T-cell (primary cell): Measurements from ENCODE around the gene ZNF681. TPM values are rescaled to one million over a fixed set of nuclear protein-coding genes. Genes with fewer than 3 reads are reported as not detected.

Experiments
- ATAC-seq, 4 experiments: fragments of 200-7000 bp in 3 of 4; fragments of 150-1000 bp in 1 of 4; cut with Tn5 transposase; replicated peaks in 1 of 4; 1 replicate in 3 of 4; 2 replicates in 1 of 4; pipeline ENCODE4 v1.10.0; 2021; ENCODE audit warnings: moderate library complexity in 3 of 4, mild to moderate bottlenecking in 2 of 4, moderate number of reproducible peaks in 1 of 4
- CTCF ChIA-PET, 2 donors: fragments of 300-600 bp; sonication (Branson Sonifier 250); formaldehyde crosslinking; loops; one replicate each; lab custom pipeline; 2022; ENCODE audit warnings: antibody characterized with exemption in 2 of 2; lab: Charles Lee
- POLR2A ChIA-PET, 2 donors: fragments of 300-600 bp; sonication (Branson Sonifier 250); formaldehyde crosslinking; loops; one replicate each; lab custom pipeline; 2022; ENCODE audit warnings: antibody characterized with exemption in 2 of 2; lab: Charles Lee
- DNase-seq, 35 experiments: peaks; one replicate each; pipeline versions ENCODE4 v3.0.0 to v3.0.0-alpha.2; 2013 to 2023
- H3K27ac ChIP-seq: one replicate; pipeline ENCODE4 v1.5.1; 2013; ENCODE audit warnings: low read length
- H3K27me3 ChIP-seq, 2 experiments: replicated peaks in 1 of 2; 1 replicate in 1 of 2; 2 replicates in 1 of 2; pipeline versions ENCODE4 v1.6.1 to v1.7.0; 2013; ENCODE audit warnings: low read length in 1 of 2, mixed read lengths in 1 of 2; ENCODE audit not compliant: control insufficient read depth in 2 of 2, insufficient read depth in 2 of 2; ENCODE audit errors: extremely low read depth in 1 of 2
- H3K36me3 ChIP-seq, 2 donors: 1 replicate in 1 of 2; 2 replicates in 1 of 2; pipeline versions ENCODE4 v1.6.1 to v1.7.0; 2013; ENCODE audit warnings: low read length in 1 of 2; ENCODE audit not compliant: control insufficient read depth in 2 of 2, insufficient read depth in 1 of 2; ENCODE audit errors: extremely low read depth in 1 of 2
- H3K4me1 ChIP-seq, 2 experiments: 1 replicate in 1 of 2; 2 replicates in 1 of 2; pipeline versions ENCODE4 v1.6.1 to v1.7.0; 2013; ENCODE audit warnings: low read length in 2 of 2, mixed read lengths in 1 of 2; ENCODE audit not compliant: insufficient read depth in 2 of 2, control insufficient read depth in 1 of 2; ENCODE audit errors: extremely low read depth in 1 of 2
- H3K4me3 ChIP-seq, 2 donors: 1 replicate in 1 of 2; 2 replicates in 1 of 2; pipeline versions ENCODE4 v1.5.1 to v1.7.0; 2013; ENCODE audit warnings: mild to moderate bottlenecking in 2 of 2, low read length in 1 of 2, moderate library complexity in 1 of 2; ENCODE audit not compliant: control insufficient read depth in 1 of 2; ENCODE audit errors: extremely low read depth in 1 of 2
- H3K9me3 ChIP-seq: 2 replicates; pipeline ENCODE4 v1.7.0; 2013
- H3K27ac Mint-ChIP-seq, 2 donors: one replicate each; pipeline ENCODE4 v1.8.0; 2020 to 2021; ENCODE audit warnings: mild to moderate bottlenecking in 2 of 2, mixed read lengths in 2 of 2
- H3K27me3 Mint-ChIP-seq, 2 donors: one replicate each; pipeline ENCODE4 v1.8.0; 2021 to 2022; ENCODE audit warnings: mixed read lengths in 2 of 2
- H3K36me3 Mint-ChIP-seq: one replicate; pipeline ENCODE4 v1.8.0; 2021; ENCODE audit warnings: mixed read lengths
- H3K4me1 Mint-ChIP-seq, 3 donors: one replicate each; pipeline ENCODE4 v1.8.0; 2020 to 2022; ENCODE audit warnings: mixed read lengths in 3 of 3, mild to moderate bottlenecking in 1 of 3
- H3K4me3 Mint-ChIP-seq, 3 donors: one replicate each; pipeline ENCODE4 v1.8.0; 2020 to 2022; ENCODE audit warnings: mild to moderate bottlenecking in 3 of 3, mixed read lengths in 3 of 3, moderate library complexity in 3 of 3
- H3K9me3 Mint-ChIP-seq, 3 donors: one replicate each; pipeline ENCODE4 v1.8.0; 2020 to 2022; ENCODE audit warnings: mixed read lengths in 3 of 3
- WGBS: methylation state at CpG from one replicate; pipeline ENCODE4 v1.1.5; 2013; ENCODE audit warnings: missing lambda C conversion rate; ENCODE audit not compliant: insufficient coverage; 5-methylcytosine and 5-hydroxymethylcytosine counted together
- total RNA-seq, 35 experiments: library from RNA in 6 of 35; stranded (reverse) in 6 of 35; fragments of 120-200 nt in 1 of 35; gene quantifications; one replicate each; pipeline versions ENCODE4 v1.2.1 to v1.2.4 and lab custom pipeline; 2013 to 2026

The ZNF681 gene
- total RNA-seq, 5 donors from 2014 or later (not counting 1 experiment from before 2014, with no cell fraction given): 2.4 to 6.7 (median 5.5) TPM

GRCh38 chr19:23800271-23800670 is 41.6 kb upstream of the ZNF681 start:
- Histone ChIP-seq H3K4me1 (peaks cover 16 to 21% of the 10 kb centered on the region in 2 experiments), H3K36me3 (no peaks in the 10 kb centered on the region), H3K4me3 (no peak overlapping the region), H3K27ac (peak overlapping the region; percentile 74), H3K27me3 (no peaks in the 10 kb centered on the region), H3K9me3 (no peaks in the 10 kb centered on the region)
- Mint-ChIP-seq H3K27ac (peak overlapping the region; percentile 84 to 88), H3K27me3 (no peaks in the 10 kb centered on the region), H3K4me3 (peak overlapping the region in 2 of 3 donors; percentile 72 to 73), H3K4me1 (peaks cover 31 to 40% (median 39%) of the 10 kb centered on the region in 3 donors), H3K9me3 (peaks cover 0 to 15% (median 11%) of the 10 kb centered on the region in 3 donors), H3K36me3 (peaks cover 9% of the 10 kb centered on the region)
- DNase-seq (peak in 3 of 35 experiments; percentile 2 to 41 (median 5)), ATAC-seq (peak in 1 of 4 experiments; percentile 39)
- CTCF ChIA-PET: interaction anchor here in 1 of 2 donors (0.7 to 1.7 kb wide), 2 partner anchors 19 to 42 kb away, joined by 4 to 5 read pairs; partner anchors contain the start of gene ZNF681
- WGBS: no CpG with 5 or more reads among the region's 3 CpGs
- POLR2A ChIA-PET: interaction anchor here (0.6 to 1.3 kb wide), 3 partner anchors 15 to 41 kb away, joined by 3 to 6 read pairs (median 4); partner anchors contain the start of gene ZNF681 (in 1 of the 2)

GRCh38 chr19:23799321-23799720 is 40.6 kb upstream of the ZNF681 start:
- Histone ChIP-seq H3K27ac (peak overlapping the region; percentile 74), H3K27me3 (no peaks in the 10 kb centered on the region), H3K36me3 (no peaks in the 10 kb centered on the region), H3K4me3 (peak overlapping the region; percentile 14 to 17), H3K9me3 (no peaks in the 10 kb centered on the region), H3K4me1 (peaks cover 16 to 21% of the 10 kb centered on the region in 2 experiments)
- POLR2A ChIA-PET: interaction anchor here (0.6 to 1.3 kb wide), 5 partner anchors 40 to 1965 kb away, joined by 3 to 6 read pairs (median 5); partner anchors contain the start of gene ZNF681 (in 1 of the 2)
- Mint-ChIP-seq H3K36me3 (peaks cover 10% of the 10 kb centered on the region), H3K27me3 (no peaks in the 10 kb centered on the region), H3K4me3 (peak overlapping the region; percentile 72 to 73 (median 73)), H3K4me1 (peaks cover 35 to 44% (median 40%) of the 10 kb centered on the region in 3 donors), H3K27ac (peak overlapping the region; percentile 84 to 91), H3K9me3 (peaks cover 0 to 20% (median 13%) of the 10 kb centered on the region in 3 donors)
- 0% methylated on average over 1 of the region's 5 CpGs for WGBS
- ATAC-seq: peak; percentile 91 to 98 (median 98)
- CTCF ChIA-PET: interaction anchor here in 1 of 2 donors (0.9 kb wide), 1 partner anchor 15 kb away, joined by 3 read pairs; no protein-coding TSS in a partner anchor
- DNase-seq: peak in 34 of 35 experiments; percentile 9 to 68 (median 30)

DNA sequence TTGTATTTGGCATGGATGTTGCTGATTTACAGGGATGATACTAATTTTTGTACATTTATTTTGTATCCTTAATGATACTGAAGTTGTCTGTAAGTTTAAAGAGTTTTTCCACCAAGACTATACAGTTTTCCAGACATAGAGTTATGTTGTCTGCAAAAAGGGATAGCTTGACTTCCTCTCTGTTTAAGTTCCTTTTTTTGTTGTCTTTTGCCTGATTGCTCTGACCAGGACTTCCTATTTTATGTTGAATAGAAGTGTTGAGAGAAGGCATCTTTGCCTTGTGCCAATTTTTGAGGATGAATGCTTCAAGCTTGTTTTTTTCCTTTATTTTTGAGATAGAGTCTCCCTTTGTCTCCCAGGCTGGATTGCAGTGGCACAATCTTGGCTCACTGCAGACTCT is 36.8 kb upstream of the ZNF681 start:
- Mint-ChIP-seq H3K4me1 (peaks cover 17 to 28% (median 21%) of the 10 kb centered on the region in 3 donors), H3K36me3 (peaks cover 14% of the 10 kb centered on the region), H3K27me3 (no peaks in the 10 kb centered on the region), H3K9me3 (peaks cover 0 to 20% (median 13%) of the 10 kb centered on the region in 3 donors), H3K4me3 (no peak overlapping the region), H3K27ac (no peak overlapping the region)
- Histone ChIP-seq H3K36me3 (no peaks in the 10 kb centered on the region), H3K9me3 (no peaks in the 10 kb centered on the region), H3K27ac (no peak overlapping the region), H3K27me3 (no peaks in the 10 kb centered on the region), H3K4me3 (no peak overlapping the region), H3K4me1 (peaks cover 6 to 9% of the 10 kb centered on the region in 2 experiments)
- ChIA-PET CTCF (no interaction called here), POLR2A (no interaction called here)
- DNase-seq: no peak
- ATAC-seq: no peak

GRCh38 chr19:23792784-23793183 is 34.1 kb upstream of the ZNF681 start:
- H3K36me3 ChIP-seq: no peaks in the 10 kb centered on the region
- no peaks in the 10 kb centered on the region for H3K9me3 ChIP-seq
- 100% methylated on average over 2 of the region's 5 CpGs for WGBS
- DNase-seq (no peak), ATAC-seq (no peak)
- POLR2A ChIA-PET: no interaction called here
- no peak overlapping the region for H3K4me3 Mint-ChIP-seq
- H3K9me3 Mint-ChIP-seq: peaks cover 0 to 20% (median 13%) of the 10 kb centered on the region in 3 donors
- peak overlapping the region; percentile 39 to 52 for H3K27ac Mint-ChIP-seq
- CTCF ChIA-PET: interaction anchor here in 1 of 2 donors (0.7 kb wide), 1 partner anchor 16 kb away, joined by 3 read pairs; no protein-coding TSS in a partner anchor
- no peaks in the 10 kb centered on the region for H3K27me3 Mint-ChIP-seq
- H3K4me3 ChIP-seq: no peak overlapping the region
- H3K36me3 Mint-ChIP-seq: peaks cover 20% of the 10 kb centered on the region
- peaks cover 0 to 2% of the 10 kb centered on the region in 2 experiments for H3K4me1 ChIP-seq
- H3K27ac ChIP-seq: no peak overlapping the region
- no peaks in the 10 kb centered on the region for H3K27me3 ChIP-seq
- H3K4me1 Mint-ChIP-seq: peaks cover 6 to 12% (median 6%) of the 10 kb centered on the region in 3 donors

DNA sequence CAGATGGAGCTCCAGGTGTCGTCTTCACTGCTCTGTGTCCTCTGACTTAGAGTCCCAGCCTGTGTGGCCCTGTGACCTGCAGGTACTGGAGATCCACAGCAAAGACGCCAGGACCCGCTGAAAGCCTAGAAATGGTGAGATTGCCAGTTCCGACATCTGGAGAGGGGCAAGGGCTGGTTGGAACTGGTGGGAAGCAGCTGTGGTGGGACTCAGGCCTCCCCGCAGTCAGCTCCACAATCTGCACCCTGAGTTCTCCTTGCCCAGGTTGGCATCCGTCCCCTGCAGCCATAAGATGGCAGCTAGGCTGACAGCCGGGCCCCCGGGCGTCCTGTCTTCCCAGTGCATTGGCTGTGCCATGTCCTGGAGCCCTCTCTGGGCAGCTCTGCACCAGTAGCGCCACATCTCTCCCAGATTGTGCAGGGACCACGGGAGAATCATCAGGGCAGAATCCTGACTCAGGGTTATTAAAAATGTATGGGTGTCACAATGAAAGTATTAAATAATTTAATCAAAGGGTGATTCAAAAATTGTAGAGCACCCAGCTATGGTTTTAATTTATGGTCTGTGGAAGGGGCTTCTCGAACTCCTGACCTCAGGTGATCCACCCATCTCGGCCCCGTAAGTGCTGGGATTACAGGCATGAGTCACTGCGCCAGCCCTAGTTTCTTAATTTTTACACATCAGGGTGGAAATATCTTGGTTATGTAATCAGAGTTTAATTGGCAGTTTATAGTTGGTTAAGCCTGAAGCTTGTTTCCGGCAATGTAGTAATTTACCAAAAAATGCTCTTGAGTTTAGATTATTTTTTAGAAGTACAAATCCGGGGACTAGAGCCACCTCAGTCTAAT is 32.2 kb upstream of the ZNF681 start:
- Mint-ChIP-seq H3K27me3 (no peaks in the 10 kb centered on the region), H3K36me3 (peaks cover 26% of the 10 kb centered on the region), H3K4me1 (peaks cover 6 to 12% (median 6%) of the 10 kb centered on the region in 3 donors), H3K9me3 (peaks cover 0 to 10% (median 7%) of the 10 kb centered on the region in 3 donors), H3K27ac (no peak overlapping the region), H3K4me3 (no peak overlapping the region)
- Histone ChIP-seq H3K27me3 (no peaks in the 10 kb centered on the region), H3K27ac (no peak overlapping the region), H3K4me3 (no peak overlapping the region), H3K9me3 (no peaks in the 10 kb centered on the region), H3K36me3 (no peaks in the 10 kb centered on the region), H3K4me1 (peaks cover 0 to 2% of the 10 kb centered on the region in 2 experiments)
- 75% methylated on average over 10 of the region's 17 CpGs for WGBS
- no peak for ATAC-seq
- DNase-seq: no peak
- ChIA-PET CTCF (no interaction called here), POLR2A (no interaction called here)

GRCh38 chr19:23789246-23789645 is 30.6 kb upstream of the ZNF681 start:
- DNase-seq: no peak
- ChIA-PET CTCF (no interaction called here), POLR2A (no interaction called here)
- no peak for ATAC-seq
- H3K36me3 Mint-ChIP-seq: peaks cover 25% of the 10 kb centered on the region
- Histone ChIP-seq H3K36me3 (peaks cover 2 to 4% of the 10 kb centered on the region in 2 donors), H3K4me1 (peaks cover 0 to 2% of the 10 kb centered on the region in 2 experiments), H3K27me3 (no peaks in the 10 kb centered on the region), H3K27ac (no peak overlapping the region), H3K4me3 (no peak overlapping the region), H3K9me3 (no peaks in the 10 kb centered on the region)
- no peaks in the 10 kb centered on the region for H3K27me3 Mint-ChIP-seq
- no peak overlapping the region for H3K27ac Mint-ChIP-seq
- peaks cover 1 to 5% (median 4%) of the 10 kb centered on the region in 3 donors for H3K4me1 Mint-ChIP-seq
- no peak overlapping the region for H3K4me3 Mint-ChIP-seq
- no peaks in the 10 kb centered on the region for H3K9me3 Mint-ChIP-seq
